GM19023 (cell line): ENCODE measurements around the gene GCLC.

Source experiments
- ATAC-seq: cut with Tn5 transposase; IDR thresholded peaks from one replicate; pipeline ENCODE4 v1.9.1; 2021; ENCODE audit warnings: mild to moderate bottlenecking, moderate library complexity; ENCODE audit not compliant: unreplicated experiment

GCLC gene

GRCh38 chr6:53461041-53461656, 83.8 kb downstream of the GCLC start:
- ATAC-seq, result peak; percentile 58

GRCh38 chr6:53458105-53458866, 86.6 kb downstream of the GCLC start:
- ATAC-seq, result no peak

- ATAC-seq, result no peak
These were observed 88.1 kb downstream of the GCLC start for GRCh38 chr6:53456809-53457208.

GRCh38 chr6:53455678-53456077, 89.2 kb downstream of the GCLC start:
- ATAC-seq, result no peak

- ATAC-seq, result no peak
These were observed 93.7 kb downstream of the GCLC start for GRCh38 chr6:53451165-53451564.

GRCh38 chr6:53447865-53448264, 97.0 kb downstream of the GCLC start:
- ATAC-seq, result no peak
